Measurements from ENCODE around the gene SLC16A8.

Gene SLC16A8

GRCh38 chr22:38065539-38065938 lies 18.4 kb downstream of the SLC16A8 start:
- H3K4me3 ChIP-seq (replicated peaks; ENCODE audit: low read depth, low read length) = no peak overlapping the region
- TF ChIP-seq, protein P1, sequence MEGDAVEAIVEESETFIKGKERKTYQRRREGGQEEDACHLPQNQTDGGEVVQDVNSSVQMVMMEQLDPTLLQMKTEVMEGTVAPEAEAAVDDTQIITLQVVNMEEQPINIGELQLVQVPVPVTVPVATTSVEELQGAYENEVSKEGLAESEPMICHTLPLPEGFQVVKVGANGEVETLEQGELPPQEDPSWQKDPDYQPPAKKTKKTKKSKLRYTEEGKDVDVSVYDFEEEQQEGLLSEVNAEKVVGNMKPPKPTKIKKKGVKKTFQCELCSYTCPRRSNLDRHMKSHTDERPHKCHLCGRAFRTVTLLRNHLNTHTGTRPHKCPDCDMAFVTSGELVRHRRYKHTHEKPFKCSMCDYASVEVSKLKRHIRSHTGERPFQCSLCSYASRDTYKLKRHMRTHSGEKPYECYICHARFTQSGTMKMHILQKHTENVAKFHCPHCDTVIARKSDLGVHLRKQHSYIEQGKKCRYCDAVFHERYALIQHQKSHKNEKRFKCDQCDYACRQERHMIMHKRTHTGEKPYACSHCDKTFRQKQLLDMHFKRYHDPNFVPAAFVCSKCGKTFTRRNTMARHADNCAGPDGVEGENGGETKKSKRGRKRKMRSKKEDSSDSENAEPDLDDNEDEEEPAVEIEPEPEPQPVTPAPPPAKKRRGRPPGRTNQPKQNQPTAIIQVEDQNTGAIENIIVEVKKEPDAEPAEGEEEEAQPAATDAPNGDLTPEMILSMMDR (IDR thresholded peaks at IDR 0.05; ENCODE audit: low read depth, low read length, missing control alignments) = no peak
- DNase-seq (ENCODE audit: extremely low read depth, low read depth) = no peak

GRCh38 chr22:38062791-38063190 lies 21.2 kb downstream of the SLC16A8 start:
- H3K4me3 ChIP-seq (replicated peaks; ENCODE audit: low read depth, low read length) = no peak overlapping the region
- TF ChIP-seq, protein P1 (IDR thresholded peaks at IDR 0.05; ENCODE audit: low read depth, low read length, missing control alignments) = no peak
- no peak for DNase-seq (ENCODE audit: extremely low read depth, low read depth)

GRCh38 chr22:38056969-38057891 lies 26.8 kb downstream of the SLC16A8 start, which contains the start of gene PICK1:
Gene PICK1, plus strand, starts transcription at chr22:38057404. Its CDS starts 406 bp downstream, at chr22:38057810.
- TF ChIP-seq, protein P1 (IDR thresholded peaks at IDR 0.05; ENCODE audit: low read depth, low read length, missing control alignments) = no peak
- peak; percentile 54 for DNase-seq (ENCODE audit: extremely low read depth, low read depth)
- peak within 1 kb of the TSS; percentile 46 for H3K4me3 ChIP-seq (replicated peaks; ENCODE audit: low read depth, low read length)

GRCh38 chr22:38051900-38052862 lies 31.8 kb downstream of the SLC16A8 start:
- no peak overlapping the region for H3K4me3 ChIP-seq (replicated peaks; ENCODE audit: low read depth, low read length)
- TF ChIP-seq, protein P1 (IDR thresholded peaks at IDR 0.05; ENCODE audit: low read depth, low read length, missing control alignments) = peak; percentile 80
- DNase-seq (ENCODE audit: extremely low read depth, low read depth) = peak; percentile 35

GRCh38 chr22:38051261-38051660 lies 32.7 kb downstream of the SLC16A8 start:
- no peak for DNase-seq (ENCODE audit: extremely low read depth, low read depth)
- no peak overlapping the region for H3K4me3 ChIP-seq (replicated peaks; ENCODE audit: low read depth, low read length)
- TF ChIP-seq, protein P1 (IDR thresholded peaks at IDR 0.05; ENCODE audit: low read depth, low read length, missing control alignments) = no peak

DNA sequence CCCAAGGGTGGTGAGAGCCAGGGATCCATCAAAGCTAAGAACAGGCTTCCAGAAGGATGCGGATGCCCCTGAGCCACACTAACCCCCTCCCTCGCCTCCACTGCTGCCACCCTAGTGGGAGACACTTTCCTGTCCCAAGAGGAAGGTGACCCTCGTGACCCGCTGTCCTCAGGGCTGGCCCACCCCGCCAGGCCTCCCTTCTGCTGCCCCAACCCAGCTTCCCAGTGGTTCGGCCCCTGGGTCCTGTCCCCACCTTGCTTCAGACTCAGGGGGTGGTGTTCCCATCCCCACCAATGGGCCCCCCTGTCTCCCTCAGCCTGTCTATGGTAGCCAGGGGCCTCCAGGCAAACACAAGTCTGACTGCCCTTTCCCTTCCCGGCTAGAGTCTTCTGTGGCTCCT lies 33.3 kb downstream of the SLC16A8 start:
- no peak for DNase-seq (ENCODE audit: extremely low read depth, low read depth)
- TF ChIP-seq, protein P1 (IDR thresholded peaks at IDR 0.05; ENCODE audit: low read depth, low read length, missing control alignments) = no peak
- no peak overlapping the region for H3K4me3 ChIP-seq (replicated peaks; ENCODE audit: low read depth, low read length)
